Thyroid gland (tissue), 4 donors: ENCODE measurements around the gene PSMD12. TPM values are rescaled to one million over a fixed set of nuclear protein-coding genes. Genes with fewer than 3 reads are reported as not detected.

Source experiments
- DNase-seq, 2 donors: peaks; one replicate each; pipeline ENCODE4 v3.0.0-alpha.2; 2019
- H3K27ac ChIP-seq, 3 donors: fragments of 200-600 bp; sonication (generic); 1 replicate in 2 of 3; 2 replicates in 1 of 3; pipeline ENCODE4 v1.5.1; 2016 to 2019; ENCODE audit warnings: mild to moderate bottlenecking in 1 of 3, moderate library complexity in 1 of 3
- H3K27me3 ChIP-seq: fragments of 200-600 bp; sonication (generic); one replicate; pipeline ENCODE4 v1.5.1; 2019
- H3K36me3 ChIP-seq, 2 donors: fragments of 200-600 bp; sonication (generic); one replicate each; pipeline ENCODE4 v1.5.1; 2016 to 2019
- H3K4me1 ChIP-seq, 2 donors: fragments of 200-600 bp; sonication (generic); one replicate each; pipeline ENCODE4 v1.5.1; 2017 to 2019
- H3K4me3 ChIP-seq, 3 donors: fragments of 200-600 bp; sonication (generic); replicated peaks in 1 of 3; 1 replicate in 2 of 3; 2 replicates in 1 of 3; pipeline ENCODE4 v1.5.1; 2016; ENCODE audit warnings: mild to moderate bottlenecking in 1 of 3
- H3K9me3 ChIP-seq: fragments of 200-600 bp; sonication (generic); one replicate; pipeline ENCODE4 v1.5.1; 2017
- POLR2A ChIP-seq, 2 donors: fragments of 450-650 bp; IDR thresholded peaks; one replicate each; pipeline ENCODE4 v1.6.1; 2017; ENCODE audit warnings: antibody characterized with exemption in 2 of 2, mild to moderate bottlenecking in 2 of 2, moderate library complexity in 1 of 2
- WGBS, 2 donors: methylation state at CpG; one replicate each; pipeline ENCODE4 v1.1.5; 2017; 5-methylcytosine and 5-hydroxymethylcytosine counted together
- intact Hi-C: fragments of 100-400 bp; cut with DNase I; formaldehyde crosslinking; loops from one replicate; pipeline ENCODE4 v1.15.1; 2023
- total RNA-seq, 4 donors: library from RNA; depleted of rRNA; stranded (reverse); fragments of >200 nt; gene quantifications; one replicate each; pipeline ENCODE4 v1.2.3, GENCODE V29; 2016
- TF ChIP-seq, protein P1 (sequence below), 6 experiments: fragments of 200-600 bp in 3 of 6; fragments of 450-650 bp in 3 of 6; sonication (generic) in 3 of 6; IDR thresholded peaks; one replicate each; pipeline ENCODE4 v1.5.1; 2016 to 2019; ENCODE audit warnings: antibody characterized with exemption in 6 of 6, mild to moderate bottlenecking in 2 of 6, inconsistent platforms in 1 of 6, moderate library complexity in 1 of 6

Gene PSMD12
- total RNA-seq, 4 donors from 2014 or later, result 19.1 to 30.9 (median 23.5) TPM

DNA sequence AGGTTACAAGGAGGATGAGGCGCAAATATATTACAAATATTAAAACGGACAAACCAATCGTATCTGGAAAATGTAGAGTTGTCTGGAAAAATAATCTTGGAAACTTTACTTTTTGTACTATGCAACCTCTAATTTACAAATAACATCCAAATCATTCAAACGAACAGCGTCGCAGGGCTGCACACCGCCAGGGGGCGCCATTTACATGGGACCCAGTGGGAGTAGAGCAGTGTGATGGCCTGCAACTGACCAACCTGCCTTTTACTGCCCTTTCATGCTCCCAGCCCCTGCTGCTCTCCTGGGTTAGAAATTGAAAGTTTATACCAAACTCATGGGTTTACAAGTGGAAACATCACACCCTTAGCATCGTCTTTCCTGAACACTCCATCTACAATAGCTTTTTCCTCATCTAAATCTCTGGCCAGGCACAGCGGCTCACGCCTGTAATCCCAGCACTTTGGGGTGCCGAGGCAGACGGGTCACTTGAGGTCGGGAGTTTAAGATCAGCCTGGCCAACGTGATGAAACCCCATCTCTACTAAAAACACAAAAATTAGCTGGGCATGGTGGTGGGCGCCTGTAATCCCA, 20.7 kb upstream of the PSMD12 start:
- Histone ChIP-seq H3K36me3 (no peaks in the 10 kb centered on the region), H3K4me1 (peaks cover 9 to 19% of the 10 kb centered on the region in 2 donors), H3K27ac (no peak overlapping the region), H3K9me3 (no peaks in the 10 kb centered on the region), H3K27me3 (no peaks in the 10 kb centered on the region), H3K4me3 (no peak overlapping the region)
- intact Hi-C loops, result no loop called here
- peak in 1 of 2 donors; percentile 37 for DNase-seq
- TF ChIP-seq, protein P1, sequence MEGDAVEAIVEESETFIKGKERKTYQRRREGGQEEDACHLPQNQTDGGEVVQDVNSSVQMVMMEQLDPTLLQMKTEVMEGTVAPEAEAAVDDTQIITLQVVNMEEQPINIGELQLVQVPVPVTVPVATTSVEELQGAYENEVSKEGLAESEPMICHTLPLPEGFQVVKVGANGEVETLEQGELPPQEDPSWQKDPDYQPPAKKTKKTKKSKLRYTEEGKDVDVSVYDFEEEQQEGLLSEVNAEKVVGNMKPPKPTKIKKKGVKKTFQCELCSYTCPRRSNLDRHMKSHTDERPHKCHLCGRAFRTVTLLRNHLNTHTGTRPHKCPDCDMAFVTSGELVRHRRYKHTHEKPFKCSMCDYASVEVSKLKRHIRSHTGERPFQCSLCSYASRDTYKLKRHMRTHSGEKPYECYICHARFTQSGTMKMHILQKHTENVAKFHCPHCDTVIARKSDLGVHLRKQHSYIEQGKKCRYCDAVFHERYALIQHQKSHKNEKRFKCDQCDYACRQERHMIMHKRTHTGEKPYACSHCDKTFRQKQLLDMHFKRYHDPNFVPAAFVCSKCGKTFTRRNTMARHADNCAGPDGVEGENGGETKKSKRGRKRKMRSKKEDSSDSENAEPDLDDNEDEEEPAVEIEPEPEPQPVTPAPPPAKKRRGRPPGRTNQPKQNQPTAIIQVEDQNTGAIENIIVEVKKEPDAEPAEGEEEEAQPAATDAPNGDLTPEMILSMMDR (IDR thresholded peaks at IDR 0.05), result peak in 5 of 6 experiments; percentile 30 to 51 (median 41)
- no peak for TF ChIP-seq POLR2A (IDR thresholded peaks at IDR 0.05)
- 71 to 72% methylated on average over 16 of the region's 16 CpGs for WGBS, 2 donors

DNA sequence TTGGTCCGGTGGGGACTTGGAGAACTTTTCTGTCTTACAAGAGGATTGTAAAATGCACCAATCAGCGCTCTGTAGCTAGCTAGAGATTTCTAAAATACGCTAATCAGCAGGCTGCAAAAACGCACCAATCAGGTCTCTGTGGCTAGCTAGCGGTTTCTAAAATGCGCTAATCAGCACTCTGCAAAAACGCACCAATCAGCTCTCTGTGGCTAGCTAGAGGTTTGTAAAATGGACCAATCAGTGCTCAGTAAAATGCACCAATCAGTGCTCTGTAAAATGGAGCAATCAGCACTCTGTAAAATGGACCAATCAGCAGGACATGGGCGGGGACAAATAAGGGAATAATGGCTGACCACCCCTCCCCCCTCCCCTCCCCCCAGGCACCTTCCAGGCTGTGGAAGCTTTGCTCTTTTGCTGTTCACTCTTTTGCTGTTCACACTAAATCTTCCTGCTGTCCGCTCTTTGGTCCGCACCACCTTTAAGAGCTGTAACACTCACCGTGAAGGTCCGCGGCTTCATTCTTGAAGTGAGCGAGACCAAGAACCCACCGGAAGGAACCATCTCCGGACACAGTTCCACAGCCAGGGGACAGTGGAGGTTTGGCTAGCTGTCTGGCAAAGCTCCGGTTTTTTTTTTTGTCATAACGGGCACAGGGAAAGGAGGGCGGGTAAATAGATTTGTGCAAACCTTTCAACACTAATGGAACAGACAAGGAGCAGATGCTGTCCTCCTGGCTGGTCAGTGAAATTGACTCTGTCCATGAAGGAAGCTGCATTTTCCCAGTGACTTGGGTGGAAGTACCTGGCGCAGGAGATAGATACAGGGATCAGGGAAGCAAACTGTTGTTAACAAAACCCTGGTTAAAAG, 19.0 kb upstream of the PSMD12 start:
- WGBS, 2 donors, result 93 to 96% methylated on average over 19 to 20 of the region's 20 CpGs
- Histone ChIP-seq H3K4me3 (no peak overlapping the region), H3K27ac (no peak overlapping the region), H3K27me3 (no peaks in the 10 kb centered on the region), H3K36me3 (no peaks in the 10 kb centered on the region), H3K9me3 (no peaks in the 10 kb centered on the region), H3K4me1 (peaks cover 2 to 11% of the 10 kb centered on the region in 2 donors)
- TF ChIP-seq POLR2A (IDR thresholded peaks at IDR 0.05), result no peak
- TF ChIP-seq, protein P1 (IDR thresholded peaks at IDR 0.05), result no peak
- intact Hi-C loops, result no loop called here
- DNase-seq, result no peak

DNA sequence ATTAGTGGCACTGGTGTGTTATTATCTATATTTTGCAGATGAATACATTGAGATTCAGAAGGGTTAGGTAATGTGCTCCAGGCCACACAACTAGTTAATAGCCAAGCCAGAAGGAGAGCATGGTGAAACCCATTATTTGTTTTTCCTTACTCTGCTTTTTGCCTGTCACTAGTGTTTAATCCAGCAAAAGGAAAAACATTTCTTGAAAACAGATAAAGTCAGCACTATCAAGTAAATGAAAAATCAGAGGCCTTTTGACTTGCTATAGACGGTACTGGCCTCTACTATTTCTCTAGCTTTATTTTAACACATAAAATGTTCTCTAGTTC, 15.5 kb upstream of the PSMD12 start:
- H3K36me3 ChIP-seq, result no peaks in the 10 kb centered on the region
- H3K27me3 ChIP-seq, result no peaks in the 10 kb centered on the region
- no peaks in the 10 kb centered on the region for H3K9me3 ChIP-seq
- DNase-seq, result no peak
- no peak overlapping the region for H3K4me3 ChIP-seq
- 83 to 84% methylated on average over 1 of the region's 1 CpG for WGBS, 2 donors
- TF ChIP-seq, protein P1 (IDR thresholded peaks at IDR 0.05), result no peak
- TF ChIP-seq POLR2A (IDR thresholded peaks at IDR 0.05), result no peak
- H3K4me1 ChIP-seq, result peaks cover 0 to 7% of the 10 kb centered on the region in 2 donors
- H3K27ac ChIP-seq, result no peak overlapping the region
- intact Hi-C loops, result no loop called here

DNA sequence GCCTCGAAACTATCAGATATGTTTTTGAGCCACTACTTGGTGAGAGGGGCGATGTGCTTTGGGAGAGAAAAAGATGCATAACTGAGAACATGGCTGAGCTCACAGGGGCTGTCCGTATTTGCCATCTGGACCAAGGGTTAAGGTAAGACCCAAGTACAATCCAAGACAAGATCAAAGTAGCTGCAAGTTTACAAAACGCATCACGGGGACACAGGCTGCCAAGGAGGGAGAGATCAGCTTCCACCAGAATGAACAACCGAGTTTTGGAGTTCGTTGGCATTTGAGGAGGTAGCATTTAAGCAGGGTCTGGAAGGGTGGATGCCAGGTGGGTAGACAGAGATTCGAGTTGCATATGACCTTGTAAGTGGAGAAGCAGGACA, 12.9 kb upstream of the PSMD12 start:
- 58 to 60% methylated on average over 8 of the region's 8 CpGs for WGBS, 2 donors
- H3K27ac ChIP-seq, result peak overlapping the region; percentile 33 to 98 (median 89)
- TF ChIP-seq POLR2A (IDR thresholded peaks at IDR 0.05), result no peak
- TF ChIP-seq, protein P1 (IDR thresholded peaks at IDR 0.05), result no peak
- peak overlapping the region in 1 of 3 donors; percentile 94 for H3K4me3 ChIP-seq
- DNase-seq, result no peak
- intact Hi-C loops, result loop anchor here (5.0 to 10.0 kb wide), 4 partner anchors 98 to 336 kb away; partner anchors contain the start of gene NOL11
- H3K27me3 ChIP-seq, result no peaks in the 10 kb centered on the region
- H3K36me3 ChIP-seq, result no peaks in the 10 kb centered on the region
- H3K4me1 ChIP-seq, result peaks cover 5 to 20% of the 10 kb centered on the region in 2 donors
- H3K9me3 ChIP-seq, result no peaks in the 10 kb centered on the region
